SHP77 (cell line): ENCODE data around the gene PLCG2.
"Not testable (repeated sequence)": the region's sequence is repeated elsewhere in the genome, so short reads cannot be mapped to it uniquely, and the experiment has no call there.

ENCODE experiments used
- DNase-seq, 2 experiments: peaks; one replicate each; lab custom pipeline; 2025; lab: John Stamatoyannopoulos, UW

PLCG2 gene

GRCh38 chr16:81754858-81755257, 24.2 kb upstream of the PLCG2 start:
- DNase-seq: no peak

GRCh38 chr16:81755915-81756614, 23.0 kb upstream of the PLCG2 start:
- DNase-seq: no peak

- no peak for DNase-seq
Measured at GRCh38 chr16:81756615-81757356, 22.3 kb upstream of the PLCG2 start.

- no peak for DNase-seq
Measured at GRCh38 chr16:81758376-81758775, 20.7 kb upstream of the PLCG2 start.

- DNase-seq: not testable (repeated sequence)
Measured at GRCh38 chr16:81762322-81762721, 16.8 kb upstream of the PLCG2 start.

- no peak for DNase-seq
Measured at GRCh38 chr16:81765111-81765919, 13.8 kb upstream of the PLCG2 start.

- no peak for DNase-seq
Measured at GRCh38 chr16:81765969-81766368, 13.1 kb upstream of the PLCG2 start.

GRCh38 chr16:81767987-81768592, 11.0 kb upstream of the PLCG2 start:
- DNase-seq: peak; percentile 30 to 35

- DNase-seq: no peak
Measured at GRCh38 chr16:81770008-81770407, 9.1 kb upstream of the PLCG2 start.

- no peak for DNase-seq
Measured at GRCh38 chr16:81774348-81774747, 4.7 kb upstream of the PLCG2 start.

GRCh38 chr16:81775570-81775969, 3.5 kb upstream of the PLCG2 start:
- DNase-seq: no peak

- DNase-seq: no peak
Measured at GRCh38 chr16:81778231-81778630, 860 bp upstream of the PLCG2 start.

- DNase-seq: no peak
Measured at GRCh38 chr16:81779536-81780320, 637 bp downstream of the PLCG2 start.

GRCh38 chr16:81780350-81780749, 1.3 kb downstream of the PLCG2 start:
- DNase-seq: no peak

- no peak for DNase-seq
Measured at GRCh38 chr16:81782236-81782635, 3.1 kb downstream of the PLCG2 start.

GRCh38 chr16:81784072-81784795, 5.1 kb downstream of the PLCG2 start:
- DNase-seq: no peak

- DNase-seq: no peak
Measured at GRCh38 chr16:81785138-81785924, 6.2 kb downstream of the PLCG2 start.

GRCh38 chr16:81786321-81786720, 7.2 kb downstream of the PLCG2 start:
- no peak for DNase-seq

GRCh38 chr16:81786868-81787267, 7.8 kb downstream of the PLCG2 start:
- DNase-seq: no peak

GRCh38 chr16:81787659-81788058, 8.6 kb downstream of the PLCG2 start:
- no peak for DNase-seq
